HepG2 (cell line): Measurements from ENCODE around the gene RHOT2. TPM values are rescaled to one million over a fixed set of nuclear protein-coding genes. Genes with fewer than 3 reads are reported as not detected.
A peak's percentile ranks its signal among the peaks of the same experiment; 100 is the strongest.

Experiments used
- AKNA ChIP-seq: sonication (generic); formaldehyde crosslinking; IDR thresholded peaks from 2 replicates; pipeline ENCODE4 v1.4.0; 2020; ENCODE audit warnings: missing genetic modification reagents, borderline replicate concordance
- ARNT2 ChIP-seq: sonication (generic); formaldehyde crosslinking; IDR thresholded peaks from 2 replicates; pipeline ENCODE4 v1.8.0; 2022; ENCODE audit warnings: mild to moderate bottlenecking, low read depth, missing genetic modification reagents, moderate library complexity
- ATF1 ChIP-seq: IDR thresholded peaks from 2 replicates; pipeline ENCODE4 v1.6.1; 2016; ENCODE audit warnings: mild to moderate bottlenecking, control low read depth
- CREM ChIP-seq, 2 experiments: sonication (generic) in 1 of 2; formaldehyde crosslinking in 1 of 2; IDR thresholded peaks; 2 replicates each; pipeline versions ENCODE4 v1.4.0 to v1.6.1; 2016 to 2020; ENCODE audit warnings: antibody characterized with exemption in 1 of 2, mild to moderate bottlenecking in 1 of 2, missing genetic modification reagents in 1 of 2
- FIP1L1 ChIP-seq: fragments of 200-400 bp; formaldehyde crosslinking; IDR thresholded peaks from 2 replicates; pipeline ENCODE4 v1.6.1; 2018; ENCODE audit warnings: low read depth, mild to moderate bottlenecking, low read length, moderate library complexity, borderline replicate concordance; ENCODE audit not compliant: insufficient read depth
- HOXA3 ChIP-seq: sonication (generic); formaldehyde crosslinking; IDR thresholded peaks from 2 replicates; pipeline ENCODE4 v1.5.0; 2020; ENCODE audit warnings: missing genetic modification reagents
- IRF1 ChIP-seq: sonication (generic); formaldehyde crosslinking; IDR thresholded peaks from 2 replicates; pipeline ENCODE4 v1.4.0; 2020; ENCODE audit warnings: low read depth, mild to moderate bottlenecking, missing genetic modification reagents
- IRF2 ChIP-seq: IDR thresholded peaks from 2 replicates; pipeline ENCODE4 v1.6.1; 2018; ENCODE audit warnings: missing genetic modification reagents, missing compliant biosample characterization
- JARID2 ChIP-seq: sonication (generic); formaldehyde crosslinking; IDR thresholded peaks from 2 replicates; pipeline ENCODE4 v1.8.1; 2023; ENCODE audit warnings: missing genetic modification reagents, inconsistent platforms; ENCODE audit not compliant: insufficient replicate concordance
- NR1H2 ChIP-seq: sonication (generic); formaldehyde crosslinking; IDR thresholded peaks from 2 replicates; pipeline ENCODE4 v1.8.1; 2022; ENCODE audit warnings: low read depth, missing genetic modification reagents, borderline replicate concordance
- TRIM24 ChIP-seq: sonication (generic); formaldehyde crosslinking; IDR thresholded peaks from 2 replicates; pipeline ENCODE4 v1.8.0; 2022; ENCODE audit warnings: mild to moderate bottlenecking, missing genetic modification reagents
- ZBTB7A ChIP-seq: sonication (generic); formaldehyde crosslinking; IDR thresholded peaks from 2 replicates; pipeline ENCODE4 v1.8.0; 2022; ENCODE audit warnings: mild to moderate bottlenecking, missing genetic modification reagents
- ZMYM3 ChIP-seq: sonication (generic); formaldehyde crosslinking; IDR thresholded peaks from 2 replicates; pipeline ENCODE4 v1.5.1; 2020; ENCODE audit warnings: mild to moderate bottlenecking, missing genetic modification reagents
- ZNF75D ChIP-seq: sonication (generic); formaldehyde crosslinking; IDR thresholded peaks from 2 replicates; pipeline ENCODE4 v1.8.1; 2023; ENCODE audit warnings: missing genetic modification reagents, mild to moderate bottlenecking, borderline replicate concordance
- ZNF776 ChIP-seq: sonication (generic); formaldehyde crosslinking; IDR thresholded peaks from 2 replicates; pipeline ENCODE4 v1.4.0; 2020; ENCODE audit warnings: mild to moderate bottlenecking, missing genetic modification reagents
- polyA plus RNA-seq, 8 experiments: library from polyadenylated mRNA; depleted of rRNA in 3 of 8; stranded (reverse) in 7 of 8; unstranded in 1 of 8; fragments of >200 nt; fragmentation: Illumina TruSeq in 4 of 8; extraction: Trizol in 4 of 8; gene quantifications; 2 replicates each; pipeline versions ENCODE4 v1.2.1 to v1.2.3, GENCODE V29; 2011 to 2016; ENCODE audit warnings: low read depth in 4 of 8, missing spikeins in 1 of 8, mixed read lengths in 1 of 8; ENCODE audit not compliant: insufficient read depth in 1 of 8
- total RNA-seq, 5 experiments: library from RNA; depleted of rRNA; stranded (reverse); fragments of >200 nt; fragmentation: Illumina TruSeq; extraction: Trizol; gene quantifications; 2 replicates each; pipeline ENCODE4 v1.2.3, GENCODE V29; 2016; ENCODE audit warnings: low read depth in 1 of 5
- TF ChIP-seq, protein P1 (sequence below): sonication (generic); formaldehyde crosslinking; IDR thresholded peaks from 2 replicates; pipeline ENCODE4 v1.8.1; 2022; ENCODE audit warnings: mild to moderate bottlenecking, missing genetic modification reagents
- TF ChIP-seq, protein P2 (sequence below): sonication (generic); formaldehyde crosslinking; IDR thresholded peaks from 2 replicates; pipeline ENCODE4 v1.8.0; 2022; ENCODE audit warnings: mild to moderate bottlenecking, missing genetic modification reagents
- TF ChIP-seq, protein P3 (sequence below): sonication (generic); formaldehyde crosslinking; IDR thresholded peaks from 2 replicates; pipeline ENCODE4 v1.4.0; 2020; ENCODE audit warnings: missing genetic modification reagents

RHOT2 gene
- total and polyA plus RNA-seq, 2 of the 13 experiments (the other 11 are each of a cell fraction or from before 2014, with no cell fraction given): 63.6 to 76.9 TPM

- TF ChIP-seq ZMYM3: no peak
- no peak for TF ChIP-seq FIP1L1
- TF ChIP-seq, protein P1, sequence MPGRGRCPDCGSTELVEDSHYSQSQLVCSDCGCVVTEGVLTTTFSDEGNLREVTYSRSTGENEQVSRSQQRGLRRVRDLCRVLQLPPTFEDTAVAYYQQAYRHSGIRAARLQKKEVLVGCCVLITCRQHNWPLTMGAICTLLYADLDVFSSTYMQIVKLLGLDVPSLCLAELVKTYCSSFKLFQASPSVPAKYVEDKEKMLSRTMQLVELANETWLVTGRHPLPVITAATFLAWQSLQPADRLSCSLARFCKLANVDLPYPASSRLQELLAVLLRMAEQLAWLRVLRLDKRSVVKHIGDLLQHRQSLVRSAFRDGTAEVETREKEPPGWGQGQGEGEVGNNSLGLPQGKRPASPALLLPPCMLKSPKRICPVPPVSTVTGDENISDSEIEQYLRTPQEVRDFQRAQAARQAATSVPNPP (CRISPR knock-in tag): no peak
- TF ChIP-seq, protein P2, sequence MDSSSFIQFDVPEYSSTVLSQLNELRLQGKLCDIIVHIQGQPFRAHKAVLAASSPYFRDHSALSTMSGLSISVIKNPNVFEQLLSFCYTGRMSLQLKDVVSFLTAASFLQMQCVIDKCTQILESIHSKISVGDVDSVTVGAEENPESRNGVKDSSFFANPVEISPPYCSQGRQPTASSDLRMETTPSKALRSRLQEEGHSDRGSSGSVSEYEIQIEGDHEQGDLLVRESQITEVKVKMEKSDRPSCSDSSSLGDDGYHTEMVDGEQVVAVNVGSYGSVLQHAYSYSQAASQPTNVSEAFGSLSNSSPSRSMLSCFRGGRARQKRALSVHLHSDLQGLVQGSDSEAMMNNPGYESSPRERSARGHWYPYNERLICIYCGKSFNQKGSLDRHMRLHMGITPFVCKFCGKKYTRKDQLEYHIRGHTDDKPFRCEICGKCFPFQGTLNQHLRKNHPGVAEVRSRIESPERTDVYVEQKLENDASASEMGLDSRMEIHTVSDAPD (CRISPR knock-in tag): no peak
- TF ChIP-seq HOXA3 (CRISPR knock-in tag): peak; percentile 73
- TF ChIP-seq IRF1: no peak
- TF ChIP-seq AKNA: no peak
- peak; percentile 48 for TF ChIP-seq IRF2 (CRISPR knock-in tag)
- TF ChIP-seq ZNF776: no peak
- TF ChIP-seq ATF1 (CRISPR knock-in tag): no peak
- TF ChIP-seq CREM (IDR thresholded peaks at IDR 0.05): no peak
- TF ChIP-seq CREM (CRISPR knock-in tag; IDR thresholded peaks at IDR 0.05): no peak
- TF ChIP-seq ZBTB7A: no peak
- TF ChIP-seq ZNF75D (CRISPR knock-in tag): no peak
- no peak for TF ChIP-seq ARNT2 (CRISPR knock-in tag)
- no peak for TF ChIP-seq TRIM24 (CRISPR knock-in tag)
- no peak for TF ChIP-seq JARID2 (CRISPR knock-in tag)
- TF ChIP-seq, protein P3, sequence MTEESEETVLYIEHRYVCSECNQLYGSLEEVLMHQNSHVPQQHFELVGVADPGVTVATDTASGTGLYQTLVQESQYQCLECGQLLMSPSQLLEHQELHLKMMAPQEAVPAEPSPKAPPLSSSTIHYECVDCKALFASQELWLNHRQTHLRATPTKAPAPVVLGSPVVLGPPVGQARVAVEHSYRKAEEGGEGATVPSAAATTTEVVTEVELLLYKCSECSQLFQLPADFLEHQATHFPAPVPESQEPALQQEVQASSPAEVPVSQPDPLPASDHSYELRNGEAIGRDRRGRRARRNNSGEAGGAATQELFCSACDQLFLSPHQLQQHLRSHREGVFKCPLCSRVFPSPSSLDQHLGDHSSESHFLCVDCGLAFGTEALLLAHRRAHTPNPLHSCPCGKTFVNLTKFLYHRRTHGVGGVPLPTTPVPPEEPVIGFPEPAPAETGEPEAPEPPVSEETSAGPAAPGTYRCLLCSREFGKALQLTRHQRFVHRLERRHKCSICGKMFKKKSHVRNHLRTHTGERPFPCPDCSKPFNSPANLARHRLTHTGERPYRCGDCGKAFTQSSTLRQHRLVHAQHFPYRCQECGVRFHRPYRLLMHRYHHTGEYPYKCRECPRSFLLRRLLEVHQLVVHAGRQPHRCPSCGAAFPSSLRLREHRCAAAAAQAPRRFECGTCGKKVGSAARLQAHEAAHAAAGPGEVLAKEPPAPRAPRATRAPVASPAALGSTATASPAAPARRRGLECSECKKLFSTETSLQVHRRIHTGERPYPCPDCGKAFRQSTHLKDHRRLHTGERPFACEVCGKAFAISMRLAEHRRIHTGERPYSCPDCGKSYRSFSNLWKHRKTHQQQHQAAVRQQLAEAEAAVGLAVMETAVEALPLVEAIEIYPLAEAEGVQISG (CRISPR knock-in tag): peak; percentile 92
- no peak for TF ChIP-seq NR1H2 (CRISPR knock-in tag)
These were observed 19.7 kb upstream of the RHOT2 start (continued) for GRCh38 chr16:648071-648780.
